Measurements from ENCODE around the gene BCL2L1. TPM values are rescaled to one million over a fixed set of nuclear protein-coding genes. Genes with fewer than 3 reads are reported as not detected.

The BCL2L1 gene
- total RNA-seq, 4 donors from 2014 or later, result 89.0 to 112 (median 94.9) TPM

DNA sequence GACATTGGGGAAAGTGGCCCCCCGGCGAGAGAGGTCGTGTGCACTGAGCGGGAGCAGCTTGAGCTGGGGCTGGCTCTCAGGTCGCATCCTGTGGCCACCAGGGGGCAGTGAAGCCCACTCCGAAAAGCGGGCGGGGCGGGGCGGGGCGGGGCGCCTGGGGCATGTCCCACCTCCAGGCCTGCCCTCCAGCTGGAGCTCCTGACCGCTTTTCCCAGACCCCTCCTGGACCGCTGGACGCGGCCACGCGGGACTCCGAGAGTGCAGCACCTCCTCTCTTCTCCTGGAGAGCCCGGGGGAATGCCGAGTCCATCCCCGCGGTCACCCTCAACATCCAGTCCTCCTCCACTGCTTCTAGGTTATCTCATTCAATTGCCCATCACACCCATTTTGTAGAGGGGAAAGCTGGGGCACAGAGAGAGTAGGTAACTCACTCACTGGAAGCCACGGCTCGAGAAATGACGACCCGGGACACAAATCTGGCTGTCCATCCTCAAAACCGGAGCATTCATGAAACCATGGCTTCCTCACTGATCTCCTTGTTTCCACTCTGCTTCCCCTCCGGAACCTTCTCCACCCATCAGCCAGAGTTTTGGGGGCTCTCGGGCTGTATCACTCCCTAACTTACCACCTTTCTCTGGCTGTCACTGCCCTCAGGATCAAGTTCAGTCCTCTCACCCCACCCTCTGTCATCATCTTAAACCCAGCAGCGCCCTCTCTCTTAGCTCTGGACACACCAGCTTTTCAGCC is 60.9 kb downstream of the BCL2L1 start:
- TF ChIP-seq, protein P1, sequence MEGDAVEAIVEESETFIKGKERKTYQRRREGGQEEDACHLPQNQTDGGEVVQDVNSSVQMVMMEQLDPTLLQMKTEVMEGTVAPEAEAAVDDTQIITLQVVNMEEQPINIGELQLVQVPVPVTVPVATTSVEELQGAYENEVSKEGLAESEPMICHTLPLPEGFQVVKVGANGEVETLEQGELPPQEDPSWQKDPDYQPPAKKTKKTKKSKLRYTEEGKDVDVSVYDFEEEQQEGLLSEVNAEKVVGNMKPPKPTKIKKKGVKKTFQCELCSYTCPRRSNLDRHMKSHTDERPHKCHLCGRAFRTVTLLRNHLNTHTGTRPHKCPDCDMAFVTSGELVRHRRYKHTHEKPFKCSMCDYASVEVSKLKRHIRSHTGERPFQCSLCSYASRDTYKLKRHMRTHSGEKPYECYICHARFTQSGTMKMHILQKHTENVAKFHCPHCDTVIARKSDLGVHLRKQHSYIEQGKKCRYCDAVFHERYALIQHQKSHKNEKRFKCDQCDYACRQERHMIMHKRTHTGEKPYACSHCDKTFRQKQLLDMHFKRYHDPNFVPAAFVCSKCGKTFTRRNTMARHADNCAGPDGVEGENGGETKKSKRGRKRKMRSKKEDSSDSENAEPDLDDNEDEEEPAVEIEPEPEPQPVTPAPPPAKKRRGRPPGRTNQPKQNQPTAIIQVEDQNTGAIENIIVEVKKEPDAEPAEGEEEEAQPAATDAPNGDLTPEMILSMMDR (IDR thresholded peaks at IDR 0.05; ENCODE audit: low read depth), result no peak

DNA sequence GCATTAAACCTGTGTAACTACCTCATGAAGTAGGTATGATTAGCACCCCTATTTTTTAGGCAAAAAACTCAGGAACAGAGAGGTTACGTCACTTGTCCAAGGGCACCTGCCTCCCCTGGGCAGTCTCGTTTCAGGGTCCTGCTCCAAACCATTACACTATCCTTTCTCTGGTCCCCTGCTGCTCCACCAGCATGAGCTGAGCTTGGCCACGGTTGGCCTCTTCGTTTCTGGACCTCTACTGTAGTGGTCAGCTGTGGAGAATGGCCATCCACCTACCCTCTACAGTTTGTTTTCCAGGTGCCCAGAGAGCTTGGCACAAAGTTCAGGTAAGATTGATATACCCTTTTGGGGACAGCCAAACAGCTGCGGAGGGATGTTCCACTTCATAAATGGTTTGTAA is 68.1 kb downstream of the BCL2L1 start:
- TF ChIP-seq, protein P1 (IDR thresholded peaks at IDR 0.05; ENCODE audit: low read depth), result no peak

DNA sequence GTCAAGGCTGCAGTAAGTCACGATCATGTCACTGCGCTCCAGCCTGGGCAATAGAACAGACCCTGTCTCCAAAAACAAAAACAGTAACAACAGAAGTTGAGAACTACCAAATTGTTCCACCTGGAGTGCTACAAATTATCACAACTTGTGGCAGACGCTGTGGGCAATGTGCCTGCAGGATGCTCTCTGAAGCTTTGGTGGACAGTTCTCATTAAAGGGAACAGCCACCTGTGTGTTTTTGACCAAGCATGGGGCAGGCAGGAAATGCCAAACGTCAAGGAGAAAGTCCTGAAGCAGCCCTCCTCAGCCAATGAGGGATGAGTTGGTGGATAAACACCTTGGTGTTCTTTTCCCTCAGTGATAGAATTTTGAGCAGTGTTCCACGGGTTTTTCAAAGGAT is 69.1 kb downstream of the BCL2L1 start:
- TF ChIP-seq, protein P1 (IDR thresholded peaks at IDR 0.05; ENCODE audit: low read depth), result no peak

DNA sequence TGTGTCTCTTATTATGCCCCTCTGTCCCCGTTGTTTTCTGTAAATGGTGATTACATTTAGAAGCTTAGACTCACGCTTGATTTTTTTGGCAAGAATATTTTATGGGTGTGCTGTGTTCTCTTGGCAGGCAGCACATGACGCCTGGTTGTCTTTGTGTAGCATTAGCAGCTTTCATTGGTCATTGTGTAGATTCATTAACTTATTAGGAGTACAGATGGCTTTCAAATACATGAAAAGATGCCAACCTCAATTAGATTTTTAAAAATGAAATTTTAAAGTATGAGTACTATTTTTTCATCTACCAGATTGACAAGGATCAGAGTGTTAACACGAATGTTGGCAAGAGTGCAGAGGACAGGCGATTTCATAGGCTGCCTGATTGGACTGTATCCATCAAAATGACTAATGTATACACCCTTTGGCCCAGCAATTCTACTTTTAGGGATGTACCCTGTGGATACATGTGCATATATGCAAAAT is 69.7 kb downstream of the BCL2L1 start:
- TF ChIP-seq, protein P1 (IDR thresholded peaks at IDR 0.05; ENCODE audit: low read depth), result no peak

DNA sequence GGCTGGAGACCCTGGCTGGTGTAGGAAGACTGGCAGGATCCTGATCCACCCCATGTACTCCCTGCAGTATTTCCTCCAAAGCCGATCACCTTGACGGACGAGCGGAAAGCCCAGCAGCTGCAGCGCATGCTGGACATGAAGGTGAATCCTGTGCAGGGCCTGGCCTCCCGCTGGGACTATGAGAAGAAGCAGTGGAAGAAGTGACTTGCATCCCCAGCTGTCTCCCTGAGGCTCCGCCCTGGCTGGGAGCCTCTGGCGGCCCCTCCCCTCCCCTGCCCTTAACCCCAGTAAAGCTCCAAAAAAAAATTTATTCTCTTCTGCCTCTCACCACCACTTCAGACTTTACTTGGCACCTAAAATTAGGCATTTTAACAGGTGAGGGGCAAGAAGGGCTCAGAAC is 78.0 kb downstream of the BCL2L1 start:
- TF ChIP-seq, protein P1 (IDR thresholded peaks at IDR 0.05; ENCODE audit: low read depth), result no peak

DNA sequence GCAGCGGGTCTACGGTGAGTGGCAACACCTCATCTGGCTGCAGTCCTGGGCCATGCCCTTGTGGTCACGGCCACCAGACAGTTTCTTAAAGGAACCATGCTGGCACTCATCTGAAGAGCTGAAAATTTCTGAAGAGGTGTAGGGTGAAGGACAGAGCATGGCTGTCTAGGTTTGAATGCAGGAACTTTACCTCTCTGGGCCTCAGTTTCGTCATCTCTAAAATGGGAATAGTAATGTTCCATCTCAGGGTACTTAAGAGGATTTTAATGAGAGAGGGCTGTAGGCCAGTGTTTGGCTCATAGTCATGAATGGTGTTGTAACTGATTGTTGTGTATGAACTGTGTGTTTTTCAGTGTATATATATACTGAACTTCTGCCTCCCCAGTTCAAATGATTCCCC is 79.1 kb downstream of the BCL2L1 start:
- TF ChIP-seq, protein P1 (IDR thresholded peaks at IDR 0.05; ENCODE audit: low read depth), result no peak

DNA sequence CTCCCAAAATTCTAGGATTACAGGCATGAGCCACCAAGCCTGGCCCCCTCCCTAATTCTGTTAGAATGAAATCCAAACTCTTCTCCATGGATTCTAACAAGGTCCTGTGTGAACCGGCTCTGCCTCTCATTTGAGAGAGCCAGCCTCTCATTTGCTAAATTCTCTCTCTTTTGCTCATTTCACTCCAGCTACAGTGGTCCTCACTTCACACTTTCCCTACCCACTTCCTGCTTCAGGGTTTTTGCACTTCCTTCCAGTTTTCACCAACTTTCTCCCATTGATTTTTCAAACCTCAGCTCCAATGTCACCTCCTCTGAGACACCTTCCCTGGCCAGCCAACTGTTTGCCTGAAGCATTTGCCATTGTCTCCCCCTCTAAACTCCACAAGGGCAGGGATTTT is 79.8 kb downstream of the BCL2L1 start:
- TF ChIP-seq, protein P1 (IDR thresholded peaks at IDR 0.05; ENCODE audit: low read depth), result no peak

Data from subcutaneous adipose tissue (tissue), 4 donors.